ENCODE data around the gene ITIH6. TPM values are rescaled to one million over a fixed set of nuclear protein-coding genes. Genes with fewer than 3 reads are reported as not detected.

The ITIH6 gene
- total and polyA plus RNA-seq, 2 donors (not counting 1 experiment from before 2014, with no cell fraction given), result not detected

GRCh38 chrX:54788446-54788845, 9.6 kb downstream of the ITIH6 start:
- CTCF ChIA-PET, result no interaction called here
- Mint-ChIP-seq H3K9me3 (ENCODE audit: insufficient read depth) (no peaks in the 10 kb centered on the region), H3K4me1 (no peaks in the 10 kb centered on the region), H3K4me3 (no peak overlapping the region), H3K27me3 (no peaks in the 10 kb centered on the region), H3K27ac (no peak overlapping the region)
- no peak for ATAC-seq (ENCODE audit: low read depth)
- no peak overlapping the region for H3K4me3 ChIP-seq (ENCODE audit: control extremely low read depth in 1 of 5, extremely low read depth in 1 of 5, insufficient read depth in 1 of 5, low read depth in 2 of 5, low read length in 4 of 5)
- no peaks in the 10 kb centered on the region for H3K9me3 ChIP-seq (ENCODE audit: control extremely low read depth in 1 of 3, control insufficient read depth in 2 of 3, insufficient read depth in 1 of 3, low read length in 2 of 3)
- DNase-seq, result no peak
- H4K20me1 ChIP-seq (ENCODE audit: control insufficient read depth, insufficient read depth, low read length, poor library complexity, severe bottlenecking), result no peaks in the 10 kb centered on the region
- H3K36me3 ChIP-seq (replicated peaks in 1 of 2; ENCODE audit: control extremely low read depth in 1 of 2, control insufficient read depth in 1 of 2, extremely low read depth in 1 of 2, insufficient read depth in 2 of 2, low read length in 1 of 2), result no peaks in the 10 kb centered on the region
- no peaks in the 10 kb centered on the region for H3K4me1 ChIP-seq (ENCODE audit: control insufficient read depth in 2 of 2, insufficient read depth in 2 of 2, low read length in 2 of 2)
- H3K79me2 ChIP-seq (ENCODE audit: control insufficient read depth, insufficient read depth, low read length), result no peaks in the 10 kb centered on the region
- no peaks in the 10 kb centered on the region for H3K27me3 ChIP-seq (replicated peaks in 1 of 4; ENCODE audit: control extremely low read depth in 1 of 4, control insufficient read depth in 3 of 4, insufficient read depth in 4 of 4, low read length in 3 of 4)
- POLR2A ChIA-PET, result no interaction called here
- no peak overlapping the region for H3K9ac ChIP-seq (ENCODE audit: low read length)
- H3K27ac ChIP-seq (ENCODE audit: low read length in 2 of 2), result no peak overlapping the region
- H2AFZ ChIP-seq (ENCODE audit: insufficient read depth, low read depth, low read length, poor library complexity, severe bottlenecking), result no peak overlapping the region
- intact Hi-C loops (cut with micrococcal nuclease), result no loop called here
- no peak overlapping the region for H3K4me2 ChIP-seq (replicated peaks; ENCODE audit: low read depth, low read length, poor library complexity, severe bottlenecking)
- TF ChIP-seq EZH2 (IDR thresholded peaks at IDR 0.05; ENCODE audit: borderline replicate concordance, insufficient read depth, low read depth, low read length, poor library complexity, severe bottlenecking), result no peak
- no peak for TF ChIP-seq CTCF (IDR thresholded peaks at IDR 0.05)
- WGBS (ENCODE audit: insufficient coverage), result no CpG with 5 or more reads among the region's 9 CpGs

GRCh38 chrX:54786967-54787366, 11.1 kb downstream of the ITIH6 start:
- DNase-seq (peak; percentile 23), ATAC-seq (ENCODE audit: low read depth) (peak; percentile 54)
- H3K4me3 Mint-ChIP-seq, result no peak overlapping the region
- H2AFZ ChIP-seq (ENCODE audit: insufficient read depth, low read depth, low read length, poor library complexity, severe bottlenecking), result no peak overlapping the region
- intact Hi-C loops (cut with micrococcal nuclease), result loop anchor here (1.0 kb wide), 1 partner anchor 147 kb away; no protein-coding TSS in a partner anchor
- CTCF ChIA-PET, result interaction anchor here (0.7 to 2.3 kb wide), 2 partner anchors 146 to 290 kb away, joined by 3 to 22 read pairs; no protein-coding TSS in a partner anchor
- H3K79me2 ChIP-seq (ENCODE audit: control insufficient read depth, insufficient read depth, low read length), result no peaks in the 10 kb centered on the region
- WGBS (ENCODE audit: insufficient coverage), result 100% methylated on average over 1 of the region's 2 CpGs
- no peaks in the 10 kb centered on the region for H4K20me1 ChIP-seq (ENCODE audit: control insufficient read depth, insufficient read depth, low read length, poor library complexity, severe bottlenecking)
- H3K9me3 ChIP-seq (ENCODE audit: control extremely low read depth in 1 of 3, control insufficient read depth in 2 of 3, insufficient read depth in 1 of 3, low read length in 2 of 3), result no peaks in the 10 kb centered on the region
- no peak overlapping the region for H3K9ac ChIP-seq (ENCODE audit: low read length)
- no peaks in the 10 kb centered on the region for H3K36me3 ChIP-seq (replicated peaks in 1 of 2; ENCODE audit: control extremely low read depth in 1 of 2, control insufficient read depth in 1 of 2, extremely low read depth in 1 of 2, insufficient read depth in 2 of 2, low read length in 1 of 2)
- no peak overlapping the region for H3K4me3 ChIP-seq (ENCODE audit: control extremely low read depth in 1 of 5, extremely low read depth in 1 of 5, insufficient read depth in 1 of 5, low read depth in 2 of 5, low read length in 4 of 5)
- H3K4me2 ChIP-seq (replicated peaks; ENCODE audit: low read depth, low read length, poor library complexity, severe bottlenecking), result no peak overlapping the region
- no peak overlapping the region for H3K27ac Mint-ChIP-seq
- peak; percentile 7 for TF ChIP-seq CTCF (IDR thresholded peaks at IDR 0.05)
- no peak for TF ChIP-seq EZH2 (IDR thresholded peaks at IDR 0.05; ENCODE audit: borderline replicate concordance, insufficient read depth, low read depth, low read length, poor library complexity, severe bottlenecking)
- no peaks in the 10 kb centered on the region for H3K27me3 ChIP-seq (replicated peaks in 1 of 4; ENCODE audit: control extremely low read depth in 1 of 4, control insufficient read depth in 3 of 4, insufficient read depth in 4 of 4, low read length in 3 of 4)
- no peaks in the 10 kb centered on the region for H3K27me3 Mint-ChIP-seq
- no peaks in the 10 kb centered on the region for H3K4me1 ChIP-seq (ENCODE audit: control insufficient read depth in 2 of 2, insufficient read depth in 2 of 2, low read length in 2 of 2)
- H3K9me3 Mint-ChIP-seq (ENCODE audit: insufficient read depth), result no peaks in the 10 kb centered on the region
- H3K4me1 Mint-ChIP-seq, result no peaks in the 10 kb centered on the region
- no peak overlapping the region for H3K27ac ChIP-seq (ENCODE audit: low read length in 2 of 2)
- POLR2A ChIA-PET, result interaction anchor here (0.5 to 1.0 kb wide), 2 partner anchors 147 to 745 kb away, joined by 3 to 7 read pairs; no protein-coding TSS in a partner anchor

All from B cell (primary cell).